Measurements from ENCODE around the gene TNFRSF25. TPM values are rescaled to one million over a fixed set of nuclear protein-coding genes. Genes with fewer than 3 reads are reported as not detected.

TNFRSF25 gene
- total and polyA plus RNA-seq, 10 of the 15 experiments (the other 5 are each of a cell fraction or from before 2014, with no cell fraction given) = 0.23 to 8.6 (median 0.46) TPM; not detected in 5

- Histone ChIP-seq H3K36me3 (ENCODE audit: control insufficient read depth in 2 of 2, insufficient read depth in 2 of 2, low read length in 1 of 2) (no peaks in the 10 kb centered on the region), H2AFZ (ENCODE audit: control insufficient read depth, low read depth, low read length) (peak overlapping the region; percentile 88), H3K4me3 (peak overlapping the region; percentile 89), H3K27me3 (replicated peaks in 1 of 2; ENCODE audit: control insufficient read depth in 2 of 2, insufficient read depth in 2 of 2, low read length in 1 of 2) (peaks cover 0 to under 1% of the 10 kb centered on the region in 2 experiments; a peak in 3 of 4 replicates), H3K79me2 (ENCODE audit: control insufficient read depth, insufficient read depth, low read length) (no peaks in the 10 kb centered on the region), H3K4me1 (ENCODE audit: control insufficient read depth, insufficient read depth, low read length) (no peaks in the 10 kb centered on the region), H4K20me1 (ENCODE audit: control insufficient read depth, insufficient read depth) (peaks cover 2% of the 10 kb centered on the region; the same call in 1 of the 2 replicates), H3K9ac (ENCODE audit: control insufficient read depth, insufficient read depth, low read length) (peak overlapping the region; percentile 81), H3K9me3 (replicated peaks; ENCODE audit: control insufficient read depth, insufficient read depth, low read length) (no peaks in the 10 kb centered on the region), H3K27ac (ENCODE audit: control insufficient read depth, insufficient read depth) (peak overlapping the region; percentile 69), H3K4me2 (ENCODE audit: control insufficient read depth, insufficient read depth) (peak overlapping the region; percentile 99)
- in situ Hi-C loops (cut with MboI) (loop anchor here (5.0 to 25.0 kb wide), 2 partner anchors 148 to 723 kb away; no protein-coding TSS in a partner anchor), intact Hi-C loops (cut with micrococcal nuclease; ENCODE audit: unreplicated experiment) (no loop called here)
- SMC1A ChIA-PET (ENCODE audit: uncharacterized antibody, unreplicated experiment) = interaction anchor here (0.6 to 1.0 kb wide), 2 partner anchors 23 to 155 kb away, joined by 3 read pairs; no protein-coding TSS in a partner anchor
- ATAC-seq = peak; percentile 86
- no TSS peak for BruUV-seq (replicated peaks)
- peak; percentile 15 for DNase-seq (ENCODE audit: low read depth, low spot score)
- POLR2A ChIA-PET = interaction anchor here (0.5 kb wide), 1 partner anchor 318 kb away, joined by 3 read pairs; no protein-coding TSS in a partner anchor
- WGBS (ENCODE audit: insufficient coverage, insufficient replicate concordance, low lambda C conversion rate, missing lambda C conversion rate) = 10% methylated on average over 21 of the region's 21 CpGs
- CTCF ChIA-PET = interaction anchor here (0.8 to 4.9 kb wide), 15 partner anchors 10 to 252 kb away, joined by 3 to 25 read pairs (median 5); partner anchors contain the start of genes NOL9, TAS1R1 and ZBTB48
- FAIRE-seq = peak; percentile 72
- RAD21 ChIA-PET (ENCODE audit: unreplicated experiment) = interaction anchor here (0.6 to 1.8 kb wide), 4 partner anchors 10 to 145 kb away, joined by 3 to 6 read pairs (median 4); no protein-coding TSS in a partner anchor
- TF ChIP-seq HCFC1 (IDR thresholded peaks at IDR 0.05; ENCODE audit: low read length) = no peak
- TF ChIP-seq, protein P1, sequence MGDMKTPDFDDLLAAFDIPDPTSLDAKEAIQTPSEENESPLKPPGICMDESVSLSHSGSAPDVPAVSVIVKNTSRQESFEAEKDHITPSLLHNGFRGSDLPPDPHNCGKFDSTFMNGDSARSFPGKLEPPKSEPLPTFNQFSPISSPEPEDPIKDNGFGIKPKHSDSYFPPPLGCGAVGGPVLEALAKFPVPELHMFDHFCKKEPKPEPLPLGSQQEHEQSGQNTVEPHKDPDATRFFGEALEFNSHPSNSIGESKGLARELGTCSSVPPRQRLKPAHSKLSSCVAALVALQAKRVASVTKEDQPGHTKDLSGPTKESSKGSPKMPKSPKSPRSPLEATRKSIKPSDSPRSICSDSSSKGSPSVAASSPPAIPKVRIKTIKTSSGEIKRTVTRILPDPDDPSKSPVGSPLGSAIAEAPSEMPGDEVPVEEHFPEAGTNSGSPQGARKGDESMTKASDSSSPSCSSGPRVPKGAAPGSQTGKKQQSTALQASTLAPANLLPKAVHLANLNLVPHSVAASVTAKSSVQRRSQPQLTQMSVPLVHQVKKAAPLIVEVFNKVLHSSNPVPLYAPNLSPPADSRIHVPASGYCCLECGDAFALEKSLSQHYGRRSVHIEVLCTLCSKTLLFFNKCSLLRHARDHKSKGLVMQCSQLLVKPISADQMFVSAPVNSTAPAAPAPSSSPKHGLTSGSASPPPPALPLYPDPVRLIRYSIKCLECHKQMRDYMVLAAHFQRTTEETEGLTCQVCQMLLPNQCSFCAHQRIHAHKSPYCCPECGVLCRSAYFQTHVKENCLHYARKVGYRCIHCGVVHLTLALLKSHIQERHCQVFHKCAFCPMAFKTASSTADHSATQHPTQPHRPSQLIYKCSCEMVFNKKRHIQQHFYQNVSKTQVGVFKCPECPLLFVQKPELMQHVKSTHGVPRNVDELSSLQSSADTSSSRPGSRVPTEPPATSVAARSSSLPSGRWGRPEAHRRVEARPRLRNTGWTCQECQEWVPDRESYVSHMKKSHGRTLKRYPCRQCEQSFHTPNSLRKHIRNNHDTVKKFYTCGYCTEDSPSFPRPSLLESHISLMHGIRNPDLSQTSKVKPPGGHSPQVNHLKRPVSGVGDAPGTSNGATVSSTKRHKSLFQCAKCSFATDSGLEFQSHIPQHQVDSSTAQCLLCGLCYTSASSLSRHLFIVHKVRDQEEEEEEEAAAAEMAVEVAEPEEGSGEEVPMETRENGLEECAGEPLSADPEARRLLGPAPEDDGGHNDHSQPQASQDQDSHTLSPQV (IDR thresholded peaks at IDR 0.05) = no peak
- TF ChIP-seq CBX3 (IDR thresholded peaks at IDR 0.05; ENCODE audit: borderline replicate concordance, low read depth) = no peak
- TF ChIP-seq RUNX3 (IDR thresholded peaks at IDR 0.05; ENCODE audit: low read length) = no peak
- TF ChIP-seq, protein P2, sequence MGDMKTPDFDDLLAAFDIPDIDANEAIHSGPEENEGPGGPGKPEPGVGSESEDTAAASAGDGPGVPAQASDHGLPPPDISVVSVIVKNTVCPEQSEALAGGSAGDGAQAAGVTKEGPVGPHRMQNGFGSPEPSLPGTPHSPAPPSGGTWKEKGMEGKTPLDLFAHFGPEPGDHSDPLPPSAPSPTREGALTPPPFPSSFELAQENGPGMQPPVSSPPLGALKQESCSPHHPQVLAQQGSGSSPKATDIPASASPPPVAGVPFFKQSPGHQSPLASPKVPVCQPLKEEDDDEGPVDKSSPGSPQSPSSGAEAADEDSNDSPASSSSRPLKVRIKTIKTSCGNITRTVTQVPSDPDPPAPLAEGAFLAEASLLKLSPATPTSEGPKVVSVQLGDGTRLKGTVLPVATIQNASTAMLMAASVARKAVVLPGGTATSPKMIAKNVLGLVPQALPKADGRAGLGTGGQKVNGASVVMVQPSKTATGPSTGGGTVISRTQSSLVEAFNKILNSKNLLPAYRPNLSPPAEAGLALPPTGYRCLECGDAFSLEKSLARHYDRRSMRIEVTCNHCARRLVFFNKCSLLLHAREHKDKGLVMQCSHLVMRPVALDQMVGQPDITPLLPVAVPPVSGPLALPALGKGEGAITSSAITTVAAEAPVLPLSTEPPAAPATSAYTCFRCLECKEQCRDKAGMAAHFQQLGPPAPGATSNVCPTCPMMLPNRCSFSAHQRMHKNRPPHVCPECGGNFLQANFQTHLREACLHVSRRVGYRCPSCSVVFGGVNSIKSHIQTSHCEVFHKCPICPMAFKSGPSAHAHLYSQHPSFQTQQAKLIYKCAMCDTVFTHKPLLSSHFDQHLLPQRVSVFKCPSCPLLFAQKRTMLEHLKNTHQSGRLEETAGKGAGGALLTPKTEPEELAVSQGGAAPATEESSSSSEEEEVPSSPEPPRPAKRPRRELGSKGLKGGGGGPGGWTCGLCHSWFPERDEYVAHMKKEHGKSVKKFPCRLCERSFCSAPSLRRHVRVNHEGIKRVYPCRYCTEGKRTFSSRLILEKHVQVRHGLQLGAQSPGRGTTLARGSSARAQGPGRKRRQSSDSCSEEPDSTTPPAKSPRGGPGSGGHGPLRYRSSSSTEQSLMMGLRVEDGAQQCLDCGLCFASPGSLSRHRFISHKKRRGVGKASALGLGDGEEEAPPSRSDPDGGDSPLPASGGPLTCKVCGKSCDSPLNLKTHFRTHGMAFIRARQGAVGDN (IDR thresholded peaks at IDR 0.05) = no peak
- TF ChIP-seq, protein P3, sequence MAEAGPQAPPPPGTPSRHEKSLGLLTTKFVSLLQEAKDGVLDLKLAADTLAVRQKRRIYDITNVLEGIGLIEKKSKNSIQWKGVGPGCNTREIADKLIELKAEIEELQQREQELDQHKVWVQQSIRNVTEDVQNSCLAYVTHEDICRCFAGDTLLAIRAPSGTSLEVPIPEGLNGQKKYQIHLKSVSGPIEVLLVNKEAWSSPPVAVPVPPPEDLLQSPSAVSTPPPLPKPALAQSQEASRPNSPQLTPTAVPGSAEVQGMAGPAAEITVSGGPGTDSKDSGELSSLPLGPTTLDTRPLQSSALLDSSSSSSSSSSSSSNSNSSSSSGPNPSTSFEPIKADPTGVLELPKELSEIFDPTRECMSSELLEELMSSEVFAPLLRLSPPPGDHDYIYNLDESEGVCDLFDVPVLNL (IDR thresholded peaks at IDR 0.05; ENCODE audit: low read depth, low read length) = no peak
- TF ChIP-seq SPI1 (IDR thresholded peaks at IDR 0.05; ENCODE audit: borderline replicate concordance, insufficient read depth, low read depth, low read length) = no peak
- TF ChIP-seq ZNF217 (IDR thresholded peaks at IDR 0.05) = no peak
- TF ChIP-seq, protein P4, sequence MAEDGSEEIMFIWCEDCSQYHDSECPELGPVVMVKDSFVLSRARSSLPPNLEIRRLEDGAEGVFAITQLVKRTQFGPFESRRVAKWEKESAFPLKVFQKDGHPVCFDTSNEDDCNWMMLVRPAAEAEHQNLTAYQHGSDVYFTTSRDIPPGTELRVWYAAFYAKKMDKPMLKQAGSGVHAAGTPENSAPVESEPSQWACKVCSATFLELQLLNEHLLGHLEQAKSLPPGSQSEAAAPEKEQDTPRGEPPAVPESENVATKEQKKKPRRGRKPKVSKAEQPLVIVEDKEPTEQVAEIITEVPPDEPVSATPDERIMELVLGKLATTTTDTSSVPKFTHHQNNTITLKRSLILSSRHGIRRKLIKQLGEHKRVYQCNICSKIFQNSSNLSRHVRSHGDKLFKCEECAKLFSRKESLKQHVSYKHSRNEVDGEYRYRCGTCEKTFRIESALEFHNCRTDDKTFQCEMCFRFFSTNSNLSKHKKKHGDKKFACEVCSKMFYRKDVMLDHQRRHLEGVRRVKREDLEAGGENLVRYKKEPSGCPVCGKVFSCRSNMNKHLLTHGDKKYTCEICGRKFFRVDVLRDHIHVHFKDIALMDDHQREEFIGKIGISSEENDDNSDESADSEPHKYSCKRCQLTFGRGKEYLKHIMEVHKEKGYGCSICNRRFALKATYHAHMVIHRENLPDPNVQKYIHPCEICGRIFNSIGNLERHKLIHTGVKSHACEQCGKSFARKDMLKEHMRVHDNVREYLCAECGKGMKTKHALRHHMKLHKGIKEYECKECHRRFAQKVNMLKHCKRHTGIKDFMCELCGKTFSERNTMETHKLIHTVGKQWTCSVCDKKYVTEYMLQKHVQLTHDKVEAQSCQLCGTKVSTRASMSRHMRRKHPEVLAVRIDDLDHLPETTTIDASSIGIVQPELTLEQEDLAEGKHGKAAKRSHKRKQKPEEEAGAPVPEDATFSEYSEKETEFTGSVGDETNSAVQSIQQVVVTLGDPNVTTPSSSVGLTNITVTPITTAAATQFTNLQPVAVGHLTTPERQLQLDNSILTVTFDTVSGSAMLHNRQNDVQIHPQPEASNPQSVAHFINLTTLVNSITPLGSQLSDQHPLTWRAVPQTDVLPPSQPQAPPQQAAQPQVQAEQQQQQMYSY (CRISPR knock-in tag; IDR thresholded peaks at IDR 0.05) = no peak
- no peak for TF ChIP-seq SMAD1 (IDR thresholded peaks at IDR 0.05; ENCODE audit: low read depth, partially characterized antibody)
Observed at GRCh38 chr1:6489799-6490180, 23.8 kb upstream of the TNFRSF25 start.
